SK-N-SH (cell line): ENCODE data around the gene ZMAT5. TPM values are rescaled to one million over a fixed set of nuclear protein-coding genes. Genes with fewer than 3 reads are reported as not detected.

Experiments
- CTCF ChIA-PET: fragments of 300-600, 350-600 bp; formaldehyde crosslinking; extraction: SDS; loops from one replicate; lab custom pipeline; 2021; lab: Yijun Ruan, JAX
- POLR2A ChIA-PET: fragments of 350-600 bp; sonication (Branson Sonifier 250); formaldehyde crosslinking; extraction: SDS; loops from one replicate; lab custom pipeline; 2020; ENCODE audit warnings: antibody characterized with exemption, inconsistent platforms; lab: Yijun Ruan, JAX
- DNase-seq: peaks from one replicate; pipeline ENCODE4 v3.0.0; 2012
- H2AFZ ChIP-seq: fragments of 200-600 bp; sonication (generic); 2 replicates; pipeline ENCODE4 v1.8.1; 2016; ENCODE audit warnings: antibody characterized with exemption, mild to moderate bottlenecking, low read depth
- H3F3A ChIP-seq: fragments of 200-600 bp; sonication (generic); replicated peaks from 2 replicates; pipeline ENCODE3; 2016; ENCODE audit warnings: antibody characterized with exemption, mild to moderate bottlenecking; ENCODE audit not compliant: insufficient read depth
- H3K27ac ChIP-seq, 2 experiments: fragments of 200-500 bp in 1 of 2; fragments of 200-600 bp in 1 of 2; sonication (Bioruptor generic) in 1 of 2; sonication (generic), shearing (Covaris generic) in 1 of 2; 2 replicates each; pipeline versions ENCODE4 v1.5.1 to v1.6.1; 2014 to 2016; ENCODE audit warnings: low read depth in 2 of 2, inconsistent platforms in 1 of 2, low read length in 1 of 2, mild to moderate bottlenecking in 1 of 2, mixed read lengths in 1 of 2
- H3K27me3 ChIP-seq: fragments of 200-600 bp; sonication (generic), shearing (Covaris generic); 2 replicates; pipeline ENCODE4 v1.6.1; 2016; ENCODE audit warnings: mixed run types; ENCODE audit not compliant: insufficient read depth
- H3K36me3 ChIP-seq, 2 experiments: fragments of 200-500 bp in 1 of 2; fragments of 200-600 bp in 1 of 2; sonication (Bioruptor generic) in 1 of 2; sonication (generic) in 1 of 2; replicated peaks in 1 of 2; 2 replicates each; pipeline versions ENCODE3 to v1.5.1; 2014 to 2016; ENCODE audit warnings: low read length in 1 of 2, mild to moderate bottlenecking in 1 of 2; ENCODE audit not compliant: insufficient read depth in 2 of 2, control insufficient read depth in 1 of 2
- H3K4me1 ChIP-seq, 2 experiments: fragments of 200-500 bp in 1 of 2; fragments of 200-600 bp in 1 of 2; sonication (Bioruptor generic) in 1 of 2; sonication (generic), shearing (Covaris generic) in 1 of 2; 2 replicates each; pipeline versions ENCODE4 v1.5.1 to v1.6.1; 2014 to 2016; ENCODE audit warnings: low read depth in 1 of 2, low read length in 1 of 2, mixed run types in 1 of 2; ENCODE audit not compliant: insufficient read depth in 2 of 2, control insufficient read depth in 1 of 2
- H3K4me2 ChIP-seq: fragments of 200-600 bp; sonication (generic), shearing (Covaris generic); 2 replicates; pipeline ENCODE4 v1.6.1; 2017; ENCODE audit warnings: mixed run types
- H3K4me3 ChIP-seq, 2 experiments: fragments of 200-500 bp in 1 of 2; fragments of 200-600 bp in 1 of 2; sonication (Bioruptor generic) in 1 of 2; sonication (generic), shearing (Covaris generic) in 1 of 2; 2 replicates each; pipeline versions ENCODE4 v1.5.1 to v1.8.1; 2014 to 2016; ENCODE audit warnings: low read depth in 2 of 2, inconsistent platforms in 1 of 2, low read length in 1 of 2, mild to moderate bottlenecking in 1 of 2, mixed read lengths in 1 of 2, moderate library complexity in 1 of 2
- H3K79me2 ChIP-seq: fragments of 200-600 bp; sonication (generic); 2 replicates; pipeline ENCODE4 v1.8.1; 2017; ENCODE audit warnings: mild to moderate bottlenecking; ENCODE audit not compliant: insufficient read depth
- H3K9ac ChIP-seq: fragments of 200-600 bp; sonication (generic); 2 replicates; pipeline ENCODE4 v1.6.1; 2017; ENCODE audit warnings: mixed run types
- H3K9me2 ChIP-seq: fragments of 200-600 bp; sonication (generic); 2 replicates; pipeline ENCODE4 v1.6.1; 2017; ENCODE audit warnings: mixed run types
- H3K9me3 ChIP-seq: fragments of 200-600 bp; sonication (generic); 2 replicates; pipeline ENCODE4 v1.6.1; 2017; ENCODE audit warnings: mixed run types, mild to moderate bottlenecking, moderate library complexity
- H4K20me1 ChIP-seq: fragments of 200-600 bp; sonication (generic); 2 replicates; pipeline ENCODE4 v1.6.1; 2017; ENCODE audit warnings: mild to moderate bottlenecking, mixed run types; ENCODE audit not compliant: insufficient read depth
- EP300 ChIP-seq, 2 experiments: IDR thresholded peaks; 2 replicates each; pipeline versions ENCODE4 v1.4.0 to v1.6.1; 2012; ENCODE audit warnings: borderline replicate concordance in 1 of 2, low read depth in 1 of 2, low read length in 1 of 2
- EZH2phosphoT487 ChIP-seq: fragments of 200-600 bp; sonication (generic); IDR thresholded peaks from 2 replicates; pipeline ENCODE4 v1.6.1; 2017; ENCODE audit warnings: low read depth, mixed run types, mild to moderate bottlenecking, antibody characterized with exemption, moderate library complexity, borderline replicate concordance
- FOSL2 ChIP-seq: IDR thresholded peaks from 2 replicates; pipeline ENCODE4 v1.4.0; 2012; ENCODE audit warnings: low read depth, mild to moderate bottlenecking, moderate library complexity, borderline replicate concordance
- FOXJ3 ChIP-seq: sonication (generic); formaldehyde crosslinking; IDR thresholded peaks from 2 replicates; pipeline ENCODE4 v1.5.1; 2020; ENCODE audit warnings: mild to moderate bottlenecking, missing genetic modification reagents
- JUND ChIP-seq: IDR thresholded peaks from 2 replicates; pipeline ENCODE4 v1.4.0; 2012
- MAX ChIP-seq: IDR thresholded peaks from 2 replicates; pipeline ENCODE4 v1.4.0; 2012; ENCODE audit warnings: low read depth
- MXI1 ChIP-seq: IDR thresholded peaks from 2 replicates; pipeline ENCODE4 v1.6.1; 2012; ENCODE audit warnings: mild to moderate bottlenecking, low read depth, low read length, improper control_type of control experiment
- NFIC ChIP-seq: IDR thresholded peaks from 2 replicates; pipeline ENCODE4 v1.4.0; 2012; ENCODE audit warnings: borderline replicate concordance
- PBX3 ChIP-seq: IDR thresholded peaks from 2 replicates; pipeline ENCODE4; 2012
- RAD21 ChIP-seq: IDR thresholded peaks from 2 replicates; pipeline ENCODE4 v1.6.1; 2012; ENCODE audit warnings: mild to moderate bottlenecking, low read length
- RFX5 ChIP-seq: IDR thresholded peaks from 2 replicates; pipeline ENCODE4 v1.6.1; 2012; ENCODE audit warnings: mild to moderate bottlenecking, improper control_type of control experiment, low read length
- RXRA ChIP-seq: IDR thresholded peaks from 2 replicates; pipeline ENCODE4 v1.4.0; 2012; ENCODE audit warnings: low read depth, mild to moderate bottlenecking, borderline replicate concordance
- SMC3 ChIP-seq: IDR thresholded peaks from 2 replicates; pipeline ENCODE4 v1.6.1; 2012; ENCODE audit warnings: low read depth, low read length, improper control_type of control experiment
- TAF1 ChIP-seq: IDR thresholded peaks from 2 replicates; pipeline ENCODE4 v1.6.1; 2012; ENCODE audit warnings: low read depth, mild to moderate bottlenecking, low read length, moderate library complexity, borderline replicate concordance
- TCF12 ChIP-seq: IDR thresholded peaks from 2 replicates; pipeline ENCODE4 v1.4.0; 2012
- USF2 ChIP-seq: fragments of 150-350 bp; IDR thresholded peaks from 2 replicates; pipeline ENCODE4 v1.6.1; 2017; ENCODE audit warnings: antibody characterized with exemption, low read length, low read depth, borderline replicate concordance
- YY1 ChIP-seq: IDR thresholded peaks from 2 replicates; pipeline ENCODE4 v1.4.0; 2012; ENCODE audit warnings: low read depth, mild to moderate bottlenecking
- ZBTB33 ChIP-seq: IDR thresholded peaks from 2 replicates; pipeline ENCODE4 v1.4.0; 2012; ENCODE audit warnings: low read depth, borderline replicate concordance
- WGBS: methylation state at CpG from one replicate; pipeline ENCODE4 v1.1.6; 2017; ENCODE audit warnings: low lambda C conversion rate; 5-methylcytosine and 5-hydroxymethylcytosine counted together
- polyA plus RNA-seq, 3 experiments: library from polyadenylated mRNA; depleted of rRNA; stranded (reverse); fragments of >200 nt; gene quantifications; 2 replicates each; pipeline ENCODE4 v1.2.3, GENCODE V29; 2012
- TF ChIP-seq, protein P1 (sequence below): IDR thresholded peaks from 2 replicates; pipeline ENCODE4 v1.4.0; 2012; ENCODE audit warnings: low read depth, borderline replicate concordance
- TF ChIP-seq, protein P2 (sequence below): IDR thresholded peaks from 2 replicates; pipeline ENCODE4 v1.6.1; 2012; ENCODE audit warnings: mild to moderate bottlenecking, low read depth, low read length, moderate library complexity
- TF ChIP-seq, protein P3 (sequence below): fragments of 150-350 bp; IDR thresholded peaks from 2 replicates; pipeline ENCODE4 v1.6.1; 2016; ENCODE audit warnings: mild to moderate bottlenecking, low read depth, low read length

The ZMAT5 gene
- polyA plus RNA-seq, 1 of the 3 experiments (the other 2 are of a cell fraction) = 35.0 TPM

DNA sequence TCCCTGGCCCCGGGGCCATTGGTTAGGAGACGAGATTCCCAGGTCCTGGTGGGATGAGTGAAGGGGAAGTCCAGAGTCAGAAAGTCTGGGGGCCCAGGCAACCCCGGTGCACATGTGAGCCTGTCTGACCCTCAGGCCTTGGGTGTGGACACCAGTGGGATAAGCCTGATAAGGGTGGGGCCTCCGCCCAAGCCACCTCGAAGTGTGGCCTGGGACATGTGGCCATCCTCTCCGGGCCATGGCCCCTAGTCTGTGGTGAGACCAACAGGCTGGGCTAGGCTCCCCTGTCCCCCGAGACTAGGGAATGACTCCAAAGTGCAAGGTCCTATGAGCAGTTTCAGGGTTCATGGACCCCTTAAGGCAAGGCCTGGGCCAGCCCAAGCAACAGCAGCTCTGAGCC, 40.7 kb downstream of the ZMAT5 start (continued):
- TF ChIP-seq, protein P1, sequence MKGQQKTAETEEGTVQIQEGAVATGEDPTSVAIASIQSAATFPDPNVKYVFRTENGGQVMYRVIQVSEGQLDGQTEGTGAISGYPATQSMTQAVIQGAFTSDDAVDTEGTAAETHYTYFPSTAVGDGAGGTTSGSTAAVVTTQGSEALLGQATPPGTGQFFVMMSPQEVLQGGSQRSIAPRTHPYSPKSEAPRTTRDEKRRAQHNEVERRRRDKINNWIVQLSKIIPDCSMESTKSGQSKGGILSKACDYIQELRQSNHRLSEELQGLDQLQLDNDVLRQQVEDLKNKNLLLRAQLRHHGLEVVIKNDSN = no peak
- no peak for TF ChIP-seq TAF1
- TF ChIP-seq, protein P2, sequence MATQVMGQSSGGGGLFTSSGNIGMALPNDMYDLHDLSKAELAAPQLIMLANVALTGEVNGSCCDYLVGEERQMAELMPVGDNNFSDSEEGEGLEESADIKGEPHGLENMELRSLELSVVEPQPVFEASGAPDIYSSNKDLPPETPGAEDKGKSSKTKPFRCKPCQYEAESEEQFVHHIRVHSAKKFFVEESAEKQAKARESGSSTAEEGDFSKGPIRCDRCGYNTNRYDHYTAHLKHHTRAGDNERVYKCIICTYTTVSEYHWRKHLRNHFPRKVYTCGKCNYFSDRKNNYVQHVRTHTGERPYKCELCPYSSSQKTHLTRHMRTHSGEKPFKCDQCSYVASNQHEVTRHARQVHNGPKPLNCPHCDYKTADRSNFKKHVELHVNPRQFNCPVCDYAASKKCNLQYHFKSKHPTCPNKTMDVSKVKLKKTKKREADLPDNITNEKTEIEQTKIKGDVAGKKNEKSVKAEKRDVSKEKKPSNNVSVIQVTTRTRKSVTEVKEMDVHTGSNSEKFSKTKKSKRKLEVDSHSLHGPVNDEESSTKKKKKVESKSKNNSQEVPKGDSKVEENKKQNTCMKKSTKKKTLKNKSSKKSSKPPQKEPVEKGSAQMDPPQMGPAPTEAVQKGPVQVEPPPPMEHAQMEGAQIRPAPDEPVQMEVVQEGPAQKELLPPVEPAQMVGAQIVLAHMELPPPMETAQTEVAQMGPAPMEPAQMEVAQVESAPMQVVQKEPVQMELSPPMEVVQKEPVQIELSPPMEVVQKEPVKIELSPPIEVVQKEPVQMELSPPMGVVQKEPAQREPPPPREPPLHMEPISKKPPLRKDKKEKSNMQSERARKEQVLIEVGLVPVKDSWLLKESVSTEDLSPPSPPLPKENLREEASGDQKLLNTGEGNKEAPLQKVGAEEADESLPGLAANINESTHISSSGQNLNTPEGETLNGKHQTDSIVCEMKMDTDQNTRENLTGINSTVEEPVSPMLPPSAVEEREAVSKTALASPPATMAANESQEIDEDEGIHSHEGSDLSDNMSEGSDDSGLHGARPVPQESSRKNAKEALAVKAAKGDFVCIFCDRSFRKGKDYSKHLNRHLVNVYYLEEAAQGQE = no peak
- no peak for TF ChIP-seq NFIC
- TF ChIP-seq EZH2phosphoT487 = no peak

DNA sequence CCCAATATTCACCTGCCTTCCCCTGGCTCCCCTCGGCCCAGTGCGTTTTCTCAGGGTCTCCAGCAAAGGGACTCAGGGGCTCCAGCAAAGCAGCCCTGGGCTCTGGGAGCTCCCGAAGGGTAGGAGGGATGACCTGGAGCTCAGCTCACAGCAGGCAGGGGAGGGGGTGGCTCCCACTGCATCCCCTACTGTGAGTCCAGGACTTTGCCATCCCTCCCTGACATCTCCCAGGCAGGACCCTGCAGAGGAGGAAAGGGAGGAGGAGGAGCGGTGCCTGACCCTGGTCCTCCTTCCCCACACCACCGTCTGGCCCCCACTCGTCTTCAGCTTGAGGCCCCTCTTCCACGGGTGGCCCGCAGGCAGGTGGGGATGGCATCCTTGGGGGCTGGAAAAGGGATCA, 42.0 kb downstream of the ZMAT5 start:
- POLR2A ChIA-PET = no interaction called here
- TF ChIP-seq TAF1 (no peak), ZBTB33 (no peak), MXI1 (no peak), FOXJ3 (CRISPR knock-in tag) (no peak), TCF12 (no peak), RAD21 (no peak), JUND (no peak), USF2 (no peak), EZH2phosphoT487 (no peak), MAX (no peak), EP300 (IDR thresholded peaks at IDR 0.05; ENCODE audit: borderline replicate concordance in 1 of 2, low read depth in 1 of 2, low read length in 1 of 2) (no peak), PBX3 (no peak), FOSL2 (no peak), SMC3 (no peak), RFX5 (no peak), YY1 (no peak), RXRA (no peak)
- TF ChIP-seq, protein P3, sequence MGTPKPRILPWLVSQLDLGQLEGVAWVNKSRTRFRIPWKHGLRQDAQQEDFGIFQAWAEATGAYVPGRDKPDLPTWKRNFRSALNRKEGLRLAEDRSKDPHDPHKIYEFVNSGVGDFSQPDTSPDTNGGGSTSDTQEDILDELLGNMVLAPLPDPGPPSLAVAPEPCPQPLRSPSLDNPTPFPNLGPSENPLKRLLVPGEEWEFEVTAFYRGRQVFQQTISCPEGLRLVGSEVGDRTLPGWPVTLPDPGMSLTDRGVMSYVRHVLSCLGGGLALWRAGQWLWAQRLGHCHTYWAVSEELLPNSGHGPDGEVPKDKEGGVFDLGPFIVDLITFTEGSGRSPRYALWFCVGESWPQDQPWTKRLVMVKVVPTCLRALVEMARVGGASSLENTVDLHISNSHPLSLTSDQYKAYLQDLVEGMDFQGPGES = no peak
- TF ChIP-seq, protein P1 = no peak

More for the DNA sequence above, 42.0 kb downstream of the ZMAT5 start:
- Histone ChIP-seq H3K27me3 (peaks cover 8% of the 10 kb centered on the region; the same call in 1 of the 2 replicates), H3K4me2 (no peak overlapping the region), H3K9ac (no peak overlapping the region), H3K4me3 (no peak overlapping the region), H3K79me2 (no peaks in the 10 kb centered on the region), H2AFZ (no peak overlapping the region), H3F3A (no peaks in the 10 kb centered on the region), H3K36me3 (no peaks in the 10 kb centered on the region), H3K4me1 (peaks cover 0 to 37% of the 10 kb centered on the region in 2 experiments; a peak in 1 of 4 replicates), H4K20me1 (no peaks in the 10 kb centered on the region), H3K9me2 (no peaks in the 10 kb centered on the region), H3K9me3 (no peaks in the 10 kb centered on the region), H3K27ac (no peak overlapping the region)
- CTCF ChIA-PET = interaction anchor here (0.9 to 3.0 kb wide), 5 partner anchors 8 to 280 kb away, joined by 3 to 14 read pairs (median 4); no protein-coding TSS in a partner anchor
- 84% methylated on average over 7 of the region's 8 CpGs for WGBS
- DNase-seq = peak; percentile 41
